Keratinocyte (primary cell): Measurements from ENCODE around the gene CXCL14. TPM values are rescaled to one million over a fixed set of nuclear protein-coding genes. Genes with fewer than 3 reads are reported as not detected.

ENCODE experiments used
- DNase-seq: peaks from one replicate; pipeline ENCODE4 v3.0.0-alpha.2; 2011; ENCODE audit warnings: low read depth, missing footprints, low spot score
- FAIRE-seq: peaks from 2 replicates; lab custom pipeline; 2011; peaks lifted over from hg19 to GRCh38; lab: Jason Lieb, UNC
- H2AFZ ChIP-seq: 2 replicates; pipeline ENCODE4 v1.6.0; 2012; ENCODE audit warnings: low read length, control low read depth, inconsistent platforms; ENCODE audit not compliant: control insufficient read depth
- H3K27ac ChIP-seq: 2 replicates; pipeline ENCODE4 v1.5.1; 2011; ENCODE audit warnings: low read length; ENCODE audit not compliant: control insufficient read depth, insufficient read depth
- H3K27me3 ChIP-seq: 3 replicates; pipeline ENCODE4 v1.6.0; 2011; ENCODE audit warnings: low read length; ENCODE audit not compliant: control insufficient read depth, insufficient read depth; ENCODE audit errors: extremely low read depth
- H3K36me3 ChIP-seq, 2 experiments: 2 replicates in 1 of 2; 3 replicates in 1 of 2; pipeline ENCODE4 v1.5.1; 2011; ENCODE audit warnings: low read length in 2 of 2, mild to moderate bottlenecking in 1 of 2; ENCODE audit not compliant: control insufficient read depth in 2 of 2, insufficient read depth in 2 of 2; ENCODE audit errors: extremely low read depth in 1 of 2
- H3K4me1 ChIP-seq: 3 replicates; pipeline ENCODE4 v1.5.1; 2011; ENCODE audit warnings: low read length; ENCODE audit not compliant: control insufficient read depth, insufficient read depth; ENCODE audit errors: extremely low read depth
- H3K4me2 ChIP-seq: 3 replicates; pipeline ENCODE4 v1.6.0; 2011; ENCODE audit warnings: low read depth, low read length; ENCODE audit not compliant: control insufficient read depth, insufficient read depth; ENCODE audit errors: extremely low read depth
- H3K4me3 ChIP-seq, 3 experiments: fragments of 200-600 bp in 1 of 3; sonication (generic) in 1 of 3; 2 replicates in 2 of 3; 3 replicates in 1 of 3; pipeline ENCODE4 v1.5.1; 2011 to 2016; ENCODE audit warnings: low read length in 3 of 3, mild to moderate bottlenecking in 3 of 3, control low read depth in 2 of 3, inconsistent platforms in 1 of 3, low read depth in 1 of 3, mixed read lengths in 1 of 3, mixed run types in 1 of 3, moderate library complexity in 1 of 3; ENCODE audit not compliant: control insufficient read depth in 2 of 3, insufficient read depth in 2 of 3; ENCODE audit errors: extremely low read depth in 1 of 3
- H3K79me2 ChIP-seq: 2 replicates; pipeline ENCODE4 v1.6.0; 2012; ENCODE audit warnings: low read length; ENCODE audit not compliant: control insufficient read depth, insufficient read depth
- H3K9ac ChIP-seq: 3 replicates; pipeline ENCODE4 v1.6.0; 2011; ENCODE audit warnings: low read length; ENCODE audit not compliant: control insufficient read depth, insufficient read depth; ENCODE audit errors: extremely low read depth
- H3K9me1 ChIP-seq: 3 replicates; pipeline ENCODE4 v1.6.0; 2011; ENCODE audit warnings: low read length; ENCODE audit not compliant: control insufficient read depth, insufficient read depth; ENCODE audit errors: extremely low read depth
- H3K9me3 ChIP-seq: 2 replicates; pipeline ENCODE4 v1.5.1; 2012; ENCODE audit warnings: low read depth, low read length; ENCODE audit not compliant: control insufficient read depth
- H4K20me1 ChIP-seq: 3 replicates; pipeline ENCODE4 v1.6.0; 2011; ENCODE audit warnings: low read length; ENCODE audit not compliant: control insufficient read depth, insufficient read depth; ENCODE audit errors: extremely low read depth
- CTCF ChIP-seq, 3 experiments: IDR thresholded peaks in 1 of 3; conservative IDR thresholded peaks in 1 of 3; optimal IDR thresholded peaks in 1 of 3; 2 replicates in 2 of 3; 3 replicates in 1 of 3; pipeline versions ENCODE3 to v1.5.1; 2011; ENCODE audit warnings: low read length in 3 of 3, mild to moderate bottlenecking in 3 of 3, moderate library complexity in 2 of 3, control low read depth in 1 of 3, inconsistent platforms in 1 of 3; ENCODE audit not compliant: insufficient read depth in 2 of 3; ENCODE audit errors: extremely low read depth in 1 of 3
- EZH2 ChIP-seq: IDR thresholded peaks from one replicate; pipeline ENCODE4 v1.6.1; 2012; ENCODE audit warnings: inconsistent platforms, mild to moderate bottlenecking, low read length, moderate library complexity
- dilution Hi-C: fragments of 300-500 bp; cut with MboI; formaldehyde crosslinking; loops from one replicate; pipeline ENCODE4 v1.7.0; 2020; ENCODE audit warnings: low sequenced_read_pairs; ENCODE audit not compliant: extremely low pct_ligation_motif_present
- polyA plus RNA-seq, 5 experiments: library from polyadenylated mRNA; depleted of rRNA in 3 of 5; stranded (reverse) in 3 of 5; stranded (forward) in 1 of 5; unstranded in 1 of 5; fragments of >200 nt; gene quantifications; 1 replicate in 1 of 5; 2 replicates in 3 of 5; 3 replicates in 1 of 5; pipeline versions ENCODE4 v1.2.1 to v1.2.3, GENCODE V29; 2011 to 2012; ENCODE audit warnings: missing spikeins in 2 of 5, low read depth in 1 of 5, low replicate concordance in 1 of 5

Gene CXCL14
- polyA plus RNA-seq, 1 donor (not counting 4 experiments of a cell fraction or from before 2014, with no cell fraction given) = 124 TPM

DNA sequence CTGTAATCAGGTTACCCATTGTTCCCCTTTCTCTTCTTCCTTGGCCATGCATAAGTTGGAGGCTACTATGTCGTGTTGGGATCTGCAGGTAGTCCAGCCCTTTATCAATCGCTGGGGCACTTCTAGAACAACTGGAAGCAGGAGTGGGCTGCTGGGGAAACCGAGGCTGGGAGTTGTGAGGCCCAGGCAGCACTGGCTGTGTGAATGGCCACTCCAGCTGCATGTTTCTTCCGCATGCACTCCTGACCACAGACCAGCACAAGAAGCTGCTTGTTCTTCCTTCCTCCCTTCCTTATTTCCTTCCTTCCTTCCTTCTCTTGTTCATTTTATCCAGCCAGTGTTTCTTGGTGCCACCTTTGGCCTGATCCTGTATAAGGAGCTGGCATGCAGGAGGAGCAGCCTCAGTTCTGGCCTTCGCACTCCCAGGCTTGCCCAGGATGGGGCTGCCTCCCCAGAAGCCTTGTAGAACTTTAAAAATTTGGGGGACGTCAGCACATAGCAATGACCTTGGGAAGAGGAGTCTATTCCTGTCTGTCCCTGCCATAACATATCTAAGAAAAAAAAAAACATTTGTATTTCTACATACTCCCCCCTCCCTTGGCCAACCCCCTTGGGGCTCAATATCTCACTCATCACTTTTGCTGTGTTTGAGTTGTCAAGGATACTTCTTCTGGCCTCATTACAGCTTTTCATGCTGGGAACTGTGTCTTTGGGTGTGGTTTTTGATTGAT lies 20.8 kb upstream of the CXCL14 start:
- no peak overlapping the region for H3K4me2 ChIP-seq
- TF ChIP-seq EZH2 = no peak
- TF ChIP-seq CTCF (optimal IDR thresholded peaks at IDR 0.05 in 1 of 3, IDR thresholded peaks at IDR 0.05 in 1 of 3, conservative IDR thresholded peaks at IDR 0.05 in 1 of 3; ENCODE audit: extremely low read depth in 1 of 3, insufficient read depth in 2 of 3, low read length in 3 of 3) = no peak
- peaks cover 13% of the 10 kb centered on the region for H3K4me1 ChIP-seq
- dilution Hi-C loops = loop anchor here (25.0 kb wide), 1 partner anchor 138 kb away; no protein-coding TSS in a partner anchor
- no peak overlapping the region for H3K9ac ChIP-seq
- no peaks in the 10 kb centered on the region for H3K27me3 ChIP-seq
- no peak for FAIRE-seq
- H3K9me1 ChIP-seq = peaks cover 2% of the 10 kb centered on the region
- H4K20me1 ChIP-seq = no peaks in the 10 kb centered on the region
- no peak overlapping the region for H3K4me3 ChIP-seq
- H3K36me3 ChIP-seq = no peaks in the 10 kb centered on the region
- no peak for DNase-seq
- H3K27ac ChIP-seq = no peak overlapping the region
- H2AFZ ChIP-seq = no peak overlapping the region
- H3K9me3 ChIP-seq = no peaks in the 10 kb centered on the region
- H3K79me2 ChIP-seq = no peaks in the 10 kb centered on the region

DNA sequence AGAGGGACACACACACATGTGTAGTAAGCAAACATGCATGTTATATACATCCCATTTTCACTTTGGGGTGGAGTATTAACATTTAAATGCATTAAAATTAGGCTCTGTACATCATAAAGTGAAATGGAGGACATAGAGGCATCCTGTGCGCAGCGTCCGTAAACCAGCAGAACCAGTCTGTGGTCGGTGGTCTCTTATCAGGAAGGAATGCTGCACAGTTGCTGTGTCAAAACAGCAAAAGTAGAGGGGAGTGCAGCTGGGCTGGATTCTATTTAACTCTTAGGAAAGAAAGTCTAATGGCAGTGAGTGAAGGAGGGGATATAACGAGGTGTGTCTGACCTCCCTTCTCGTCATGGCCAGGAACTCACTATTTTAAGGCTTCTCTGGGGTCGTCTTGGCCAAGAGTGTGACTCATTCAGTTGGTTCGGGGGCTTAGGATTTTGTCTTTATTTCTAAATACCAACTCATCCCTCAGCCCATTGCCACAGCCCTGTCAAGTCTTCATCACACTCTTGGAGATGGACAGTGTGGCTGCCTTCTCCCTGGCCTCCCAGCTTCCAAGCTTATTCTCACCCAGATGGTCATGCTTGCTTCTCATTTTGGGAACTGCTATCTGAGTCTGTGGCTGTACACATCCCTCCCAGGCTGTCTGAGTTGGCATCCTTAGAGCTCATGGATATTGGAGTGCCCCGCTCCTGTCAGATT lies 20.1 kb upstream of the CXCL14 start:
- Histone ChIP-seq H3K9me3 (no peaks in the 10 kb centered on the region), H3K79me2 (no peaks in the 10 kb centered on the region), H3K9ac (no peak overlapping the region), H3K27ac (no peak overlapping the region), H3K27me3 (no peaks in the 10 kb centered on the region), H3K36me3 (no peaks in the 10 kb centered on the region), H2AFZ (no peak overlapping the region), H3K9me1 (peaks cover 2% of the 10 kb centered on the region), H3K4me1 (peaks cover 13% of the 10 kb centered on the region), H3K4me2 (no peak overlapping the region), H4K20me1 (no peaks in the 10 kb centered on the region), H3K4me3 (no peak overlapping the region)
- TF ChIP-seq CTCF (optimal IDR thresholded peaks at IDR 0.05 in 1 of 3, IDR thresholded peaks at IDR 0.05 in 1 of 3, conservative IDR thresholded peaks at IDR 0.05 in 1 of 3; ENCODE audit: extremely low read depth in 1 of 3, insufficient read depth in 2 of 3, low read length in 3 of 3) (no peak), EZH2 (no peak)
- FAIRE-seq = no peak
- dilution Hi-C loops = loop anchor here (25.0 kb wide), 1 partner anchor 138 kb away; no protein-coding TSS in a partner anchor
- no peak for DNase-seq
